ENCODE results near the gene RORC. TPM values are rescaled to one million over a fixed set of nuclear protein-coding genes. Genes with fewer than 3 reads are reported as not detected.

The RORC gene
- total and polyA plus RNA-seq, 2 experiments from 2014 or later: not detected

DNA sequence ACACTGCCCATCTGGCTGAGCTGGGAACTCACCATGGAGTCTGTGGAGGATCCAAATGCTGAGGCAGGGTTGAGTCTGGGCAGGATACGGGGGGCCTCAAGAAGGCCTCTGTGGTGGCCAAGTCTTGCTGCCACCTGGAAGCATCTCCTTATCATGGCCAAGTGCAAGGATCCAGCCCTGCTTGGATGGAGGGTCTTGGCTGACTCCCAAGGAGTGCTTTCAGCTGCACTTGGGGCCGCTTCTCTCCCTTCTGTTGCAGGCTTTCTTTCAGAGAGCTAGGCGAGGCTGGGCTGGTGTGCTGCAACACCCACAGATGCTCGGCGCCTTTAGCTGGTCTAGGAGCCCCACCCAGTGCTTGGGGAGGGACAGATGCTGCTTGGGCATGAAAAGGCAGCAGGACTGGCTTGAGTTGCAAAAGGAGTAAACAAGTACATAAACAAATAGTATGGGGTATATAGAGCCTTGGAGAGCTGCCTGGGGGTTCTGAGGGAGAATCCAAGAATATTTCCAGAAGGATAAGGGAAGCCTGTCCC is 21.9 kb upstream of the RORC start, which contains the start of gene THEM5:
Gene THEM5, minus strand, starts transcription at position 302 of the 533 bp plus-strand sequence. Its CDS starts 147 bp downstream, at position 155.
- Histone ChIP-seq H3K9me3 (ENCODE audit: low read depth) (no peaks in the 10 kb centered on the region), H3K27me3 (no peaks in the 10 kb centered on the region), H3K4me1 (ENCODE audit: low read depth) (peaks cover 4% of the 10 kb centered on the region), H3K27ac (no peak within 1 kb of the TSS), H3K36me3 (no peaks in the 10 kb centered on the region), H3K4me3 (no peak within 1 kb of the TSS)
- TF ChIP-seq, protein P1, sequence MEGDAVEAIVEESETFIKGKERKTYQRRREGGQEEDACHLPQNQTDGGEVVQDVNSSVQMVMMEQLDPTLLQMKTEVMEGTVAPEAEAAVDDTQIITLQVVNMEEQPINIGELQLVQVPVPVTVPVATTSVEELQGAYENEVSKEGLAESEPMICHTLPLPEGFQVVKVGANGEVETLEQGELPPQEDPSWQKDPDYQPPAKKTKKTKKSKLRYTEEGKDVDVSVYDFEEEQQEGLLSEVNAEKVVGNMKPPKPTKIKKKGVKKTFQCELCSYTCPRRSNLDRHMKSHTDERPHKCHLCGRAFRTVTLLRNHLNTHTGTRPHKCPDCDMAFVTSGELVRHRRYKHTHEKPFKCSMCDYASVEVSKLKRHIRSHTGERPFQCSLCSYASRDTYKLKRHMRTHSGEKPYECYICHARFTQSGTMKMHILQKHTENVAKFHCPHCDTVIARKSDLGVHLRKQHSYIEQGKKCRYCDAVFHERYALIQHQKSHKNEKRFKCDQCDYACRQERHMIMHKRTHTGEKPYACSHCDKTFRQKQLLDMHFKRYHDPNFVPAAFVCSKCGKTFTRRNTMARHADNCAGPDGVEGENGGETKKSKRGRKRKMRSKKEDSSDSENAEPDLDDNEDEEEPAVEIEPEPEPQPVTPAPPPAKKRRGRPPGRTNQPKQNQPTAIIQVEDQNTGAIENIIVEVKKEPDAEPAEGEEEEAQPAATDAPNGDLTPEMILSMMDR (IDR thresholded peaks at IDR 0.05; ENCODE audit: low read depth, low read length): no peak
- no peak for DNase-seq (ENCODE audit: low read depth in 1 of 2, low spot score in 1 of 2)

DNA sequence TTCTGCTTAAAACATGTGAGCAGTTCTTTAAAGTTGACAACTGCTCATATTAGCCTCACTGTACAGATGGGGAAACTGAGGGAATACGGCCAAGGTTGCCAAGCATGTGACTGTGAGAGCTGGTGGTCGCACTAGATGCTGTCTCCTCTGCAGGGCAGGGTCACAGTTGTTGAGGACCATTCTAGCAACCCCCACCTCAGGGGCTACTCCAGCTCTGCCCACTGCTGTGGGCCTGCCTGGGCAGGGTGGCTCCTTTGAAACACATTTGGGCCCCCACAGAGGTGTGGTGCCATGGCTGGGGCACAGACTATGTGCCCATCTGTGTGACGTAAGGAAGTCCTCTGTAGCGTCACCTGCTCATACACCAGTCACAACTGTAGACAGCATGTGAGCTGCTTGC is 21.1 kb upstream of the RORC start:
- Histone ChIP-seq H3K27ac (no peak overlapping the region), H3K9me3 (ENCODE audit: low read depth) (no peaks in the 10 kb centered on the region), H3K27me3 (no peaks in the 10 kb centered on the region), H3K4me3 (no peak overlapping the region), H3K36me3 (no peaks in the 10 kb centered on the region), H3K4me1 (ENCODE audit: low read depth) (peaks cover 4% of the 10 kb centered on the region)
- TF ChIP-seq, protein P1 (IDR thresholded peaks at IDR 0.05; ENCODE audit: low read depth, low read length): no peak
- DNase-seq (ENCODE audit: low read depth in 1 of 2, low spot score in 1 of 2): no peak

DNA sequence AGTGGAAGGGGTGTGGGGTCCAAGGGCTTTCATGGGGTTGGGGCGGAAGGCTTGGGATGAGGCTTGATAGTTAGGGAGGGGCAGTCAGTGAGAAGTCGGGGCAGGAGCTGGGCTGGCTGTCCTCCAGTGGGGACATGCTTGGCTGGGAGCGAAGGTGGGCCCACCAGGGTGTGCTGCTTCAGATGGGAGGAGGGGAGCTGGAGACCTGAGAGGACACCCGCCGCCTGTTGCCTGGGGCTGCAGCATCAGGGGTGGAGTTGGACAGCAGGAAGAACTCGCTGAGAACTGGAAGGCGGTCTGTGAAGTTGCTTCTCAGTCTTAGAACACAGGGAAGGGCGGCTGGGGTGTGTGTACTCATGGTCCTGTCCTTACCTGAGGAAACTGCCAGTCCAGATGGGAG is 20.3 kb upstream of the RORC start:
- TF ChIP-seq, protein P1 (IDR thresholded peaks at IDR 0.05; ENCODE audit: low read depth, low read length): no peak
- Histone ChIP-seq H3K27ac (no peak overlapping the region), H3K4me1 (ENCODE audit: low read depth) (peaks cover 4% of the 10 kb centered on the region), H3K27me3 (no peaks in the 10 kb centered on the region), H3K9me3 (ENCODE audit: low read depth) (no peaks in the 10 kb centered on the region), H3K4me3 (no peak overlapping the region), H3K36me3 (no peaks in the 10 kb centered on the region)
- no peak for DNase-seq (ENCODE audit: low read depth in 1 of 2, low spot score in 1 of 2)

DNA sequence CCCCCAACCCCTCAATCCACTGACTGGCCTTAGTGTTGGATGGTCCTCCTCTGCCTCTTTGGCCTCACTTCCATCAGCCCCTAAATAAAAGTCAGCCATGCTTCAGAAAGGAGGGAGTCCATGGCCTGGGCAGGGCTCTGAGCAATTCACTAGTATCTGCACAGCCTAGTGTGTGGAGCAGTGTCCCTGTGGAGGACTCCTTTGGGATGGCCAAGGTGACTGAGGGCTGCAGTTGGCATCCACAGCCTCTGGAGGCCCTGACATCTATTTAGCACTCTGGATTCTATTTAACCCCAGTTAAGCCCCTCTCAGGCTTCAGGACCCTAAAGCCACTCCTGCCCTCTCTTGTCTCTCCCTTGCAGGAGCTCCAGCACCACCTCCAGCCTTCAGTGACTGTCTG is 18.3 kb upstream of the RORC start:
- Histone ChIP-seq H3K36me3 (no peaks in the 10 kb centered on the region), H3K4me1 (ENCODE audit: low read depth) (no peaks in the 10 kb centered on the region), H3K4me3 (no peak overlapping the region), H3K27ac (no peak overlapping the region), H3K27me3 (no peaks in the 10 kb centered on the region), H3K9me3 (ENCODE audit: low read depth) (no peaks in the 10 kb centered on the region)
- TF ChIP-seq, protein P1 (IDR thresholded peaks at IDR 0.05; ENCODE audit: low read depth, low read length): no peak
- no peak for DNase-seq (ENCODE audit: low read depth in 1 of 2, low spot score in 1 of 2)

GRCh38 chr1:151849126-151849525 is 17.5 kb upstream of the RORC start:
- no peaks in the 10 kb centered on the region for H3K4me1 ChIP-seq (ENCODE audit: low read depth)
- TF ChIP-seq, protein P1 (IDR thresholded peaks at IDR 0.05; ENCODE audit: low read depth, low read length): no peak
- no peaks in the 10 kb centered on the region for H3K36me3 ChIP-seq
- no peak overlapping the region for H3K27ac ChIP-seq
- H3K4me3 ChIP-seq: no peak overlapping the region
- H3K27me3 ChIP-seq: no peaks in the 10 kb centered on the region
- DNase-seq (ENCODE audit: low read depth in 1 of 2, low spot score in 1 of 2): no peak
- H3K9me3 ChIP-seq (ENCODE audit: low read depth): no peaks in the 10 kb centered on the region
